ENCODE results near the gene TNS1. TPM values are rescaled to one million over a fixed set of nuclear protein-coding genes. Genes with fewer than 3 reads are reported as not detected.
A peak's percentile ranks its signal among the peaks of the same experiment; 100 is the strongest.

Gene TNS1
- total and polyA plus RNA-seq, 4 donors = 67.0 to 377 (median 208) TPM

DNA sequence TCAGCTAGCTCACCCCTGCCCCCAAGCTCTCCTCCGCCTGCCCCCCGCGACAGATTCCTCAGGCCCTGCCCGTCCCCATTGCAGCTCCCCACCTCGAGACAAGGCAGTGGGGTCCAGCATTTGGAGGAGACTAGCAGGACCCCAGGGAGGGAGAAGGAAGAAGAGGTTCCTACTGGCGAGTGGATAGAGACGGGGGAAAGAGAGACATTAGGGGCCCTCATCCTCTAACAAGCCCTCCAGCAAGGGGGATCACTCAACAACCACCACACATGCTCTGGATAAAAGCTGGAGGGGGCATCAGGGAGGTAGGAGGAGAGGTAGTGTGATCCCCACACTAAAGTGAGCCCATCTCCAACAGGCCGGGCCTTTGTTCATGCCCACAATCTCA is 8.9 kb upstream of the TNS1 start:
- DNase-seq = no peak
- 65 to 82% methylated on average over 8 of the region's 8 CpGs for WGBS, 2 donors

DNA sequence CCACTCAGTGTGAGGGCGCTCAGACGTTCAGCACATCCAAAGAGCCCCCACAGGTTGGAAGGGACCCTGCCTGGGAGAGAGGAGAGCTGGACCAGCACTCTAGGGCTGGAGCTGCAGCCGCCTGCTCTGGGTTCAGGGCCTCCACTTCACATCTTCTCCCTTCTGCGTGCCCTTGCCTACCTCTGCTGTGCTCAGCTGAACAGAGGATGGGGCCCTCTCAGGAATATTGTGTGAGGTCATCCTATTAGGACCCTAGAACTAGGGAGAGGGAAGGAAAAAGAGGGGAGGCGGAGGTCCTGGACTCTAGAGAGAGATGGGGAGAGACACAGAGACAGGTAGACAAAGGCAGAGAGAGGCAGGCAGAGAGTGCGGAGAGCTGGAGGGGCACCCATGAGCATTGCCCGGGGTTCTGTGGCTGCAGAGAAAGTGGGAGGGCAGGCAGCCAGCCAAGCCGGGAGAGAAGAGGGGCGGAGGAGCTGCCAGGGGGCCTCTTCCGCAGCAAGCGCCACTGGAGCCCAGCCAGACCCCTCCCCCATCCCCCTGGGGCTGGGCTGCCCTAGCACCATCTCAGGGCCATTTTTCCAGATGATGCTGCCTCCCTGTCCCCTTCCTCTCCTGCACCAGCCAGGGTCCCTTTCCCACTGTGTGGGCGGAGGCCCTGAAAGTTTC is 8.3 kb upstream of the TNS1 start:
- Histone ChIP-seq H3K4me3 (no peak overlapping the region), H3K36me3 (ENCODE audit: control insufficient read depth in 4 of 4, insufficient read depth in 4 of 4, low read length in 4 of 4) (no peaks in the 10 kb centered on the region), H3K9me3 (ENCODE audit: control insufficient read depth in 4 of 4, insufficient read depth in 3 of 4, low read length in 3 of 4) (no peaks in the 10 kb centered on the region), H3K9ac (ENCODE audit: insufficient read depth in 1 of 2, low read length in 2 of 2) (peak overlapping the region in 1 of 2 donors; percentile 28), H3K27ac (ENCODE audit: low read depth in 1 of 2, low read length in 1 of 2) (no peak overlapping the region), H3K4me1 (ENCODE audit: control insufficient read depth in 5 of 5, insufficient read depth in 5 of 5, low read length in 5 of 5) (peaks cover 0 to 61% (median 17%) of the 10 kb centered on the region in 5 donors), H3K27me3 (ENCODE audit: control insufficient read depth in 3 of 3, insufficient read depth in 3 of 3, low read length in 2 of 3) (peaks cover 0 to 3% (median 0%) of the 10 kb centered on the region in 3 donors)
- WGBS, 2 donors = 30 to 44% methylated on average over 12 of the region's 12 CpGs
- DNase-seq (peak; percentile 88 to 94 (median 90)), ATAC-seq (ENCODE audit: insufficient read depth, low FRiP score) (no peak)
- TF ChIP-seq, protein P1, sequence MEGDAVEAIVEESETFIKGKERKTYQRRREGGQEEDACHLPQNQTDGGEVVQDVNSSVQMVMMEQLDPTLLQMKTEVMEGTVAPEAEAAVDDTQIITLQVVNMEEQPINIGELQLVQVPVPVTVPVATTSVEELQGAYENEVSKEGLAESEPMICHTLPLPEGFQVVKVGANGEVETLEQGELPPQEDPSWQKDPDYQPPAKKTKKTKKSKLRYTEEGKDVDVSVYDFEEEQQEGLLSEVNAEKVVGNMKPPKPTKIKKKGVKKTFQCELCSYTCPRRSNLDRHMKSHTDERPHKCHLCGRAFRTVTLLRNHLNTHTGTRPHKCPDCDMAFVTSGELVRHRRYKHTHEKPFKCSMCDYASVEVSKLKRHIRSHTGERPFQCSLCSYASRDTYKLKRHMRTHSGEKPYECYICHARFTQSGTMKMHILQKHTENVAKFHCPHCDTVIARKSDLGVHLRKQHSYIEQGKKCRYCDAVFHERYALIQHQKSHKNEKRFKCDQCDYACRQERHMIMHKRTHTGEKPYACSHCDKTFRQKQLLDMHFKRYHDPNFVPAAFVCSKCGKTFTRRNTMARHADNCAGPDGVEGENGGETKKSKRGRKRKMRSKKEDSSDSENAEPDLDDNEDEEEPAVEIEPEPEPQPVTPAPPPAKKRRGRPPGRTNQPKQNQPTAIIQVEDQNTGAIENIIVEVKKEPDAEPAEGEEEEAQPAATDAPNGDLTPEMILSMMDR (IDR thresholded peaks at IDR 0.05; ENCODE audit: control extremely low read depth, extremely low read depth) = no peak

More for the DNA sequence above, 8.9 kb upstream of the TNS1 start:
- Histone ChIP-seq H3K9me3 (ENCODE audit: control insufficient read depth in 4 of 4, insufficient read depth in 3 of 4, low read length in 3 of 4) (no peaks in the 10 kb centered on the region), H3K27me3 (ENCODE audit: control insufficient read depth in 3 of 3, insufficient read depth in 3 of 3, low read length in 2 of 3) (peaks cover 0 to 3% (median 0%) of the 10 kb centered on the region in 3 donors), H3K27ac (ENCODE audit: low read depth in 1 of 2, low read length in 1 of 2) (no peak overlapping the region), H3K9ac (ENCODE audit: insufficient read depth in 1 of 2, low read length in 2 of 2) (no peak overlapping the region), H3K4me1 (ENCODE audit: control insufficient read depth in 5 of 5, insufficient read depth in 5 of 5, low read length in 5 of 5) (peaks cover 0 to 66% (median 18%) of the 10 kb centered on the region in 5 donors), H3K4me3 (no peak overlapping the region), H3K36me3 (ENCODE audit: control insufficient read depth in 4 of 4, insufficient read depth in 4 of 4, low read length in 4 of 4) (no peaks in the 10 kb centered on the region)
- TF ChIP-seq, protein P1 (IDR thresholded peaks at IDR 0.05; ENCODE audit: control extremely low read depth, extremely low read depth) = no peak
- no peak for ATAC-seq (ENCODE audit: insufficient read depth, low FRiP score)

DNA sequence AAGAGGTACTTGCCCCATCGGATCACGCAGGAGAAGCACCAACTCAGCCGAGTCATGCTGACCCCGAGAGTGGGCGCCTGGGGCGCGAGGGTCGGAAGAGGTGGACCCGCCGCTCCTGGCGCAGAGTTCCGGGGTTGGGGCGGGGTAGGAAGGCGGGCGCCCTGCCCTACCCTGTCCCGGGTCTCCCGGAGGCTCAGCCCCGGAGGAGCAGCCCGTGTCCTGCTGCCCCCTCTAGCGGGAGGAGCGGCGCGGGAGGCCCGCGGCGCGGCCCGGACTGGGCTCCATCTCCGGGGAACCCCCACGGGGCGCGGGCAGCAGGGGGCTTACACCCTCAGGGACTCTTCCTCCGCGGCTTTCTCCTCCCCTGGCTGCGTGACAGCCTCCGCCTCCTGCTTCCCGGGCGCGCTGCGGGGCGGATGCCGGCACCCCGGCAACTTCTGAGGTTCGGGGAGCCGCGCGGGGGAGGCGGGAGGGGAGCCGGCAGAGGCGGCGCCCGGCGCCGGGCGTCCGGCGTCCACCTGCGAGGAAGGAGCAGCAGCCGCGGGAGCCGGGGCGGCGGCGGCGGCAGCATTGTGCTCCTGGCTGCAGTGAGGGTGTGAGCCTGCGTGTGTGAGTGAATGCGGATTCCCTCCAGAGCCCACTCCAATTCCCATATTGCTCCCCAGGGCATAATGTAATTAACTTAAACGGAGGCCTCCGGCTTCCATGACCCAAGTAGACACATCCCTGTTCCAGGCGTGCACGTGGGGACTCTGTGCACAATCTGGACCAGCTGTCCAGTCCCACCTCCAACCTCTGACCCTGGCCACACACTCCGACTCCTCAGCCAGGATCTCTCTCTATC is 7.6 kb upstream of the TNS1 start:
- H3K9ac ChIP-seq (ENCODE audit: insufficient read depth in 1 of 2, low read length in 2 of 2) = peak overlapping the region in 1 of 2 donors; percentile 32
- ATAC-seq (ENCODE audit: insufficient read depth, low FRiP score) (peak; percentile 78), DNase-seq (peak; percentile 74 to 79 (median 79))
- peaks cover 0 to 3% (median 0%) of the 10 kb centered on the region in 3 donors for H3K27me3 ChIP-seq (ENCODE audit: control insufficient read depth in 3 of 3, insufficient read depth in 3 of 3, low read length in 2 of 3)
- no peak overlapping the region for H3K27ac ChIP-seq (ENCODE audit: low read depth in 1 of 2, low read length in 1 of 2)
- H3K9me3 ChIP-seq (ENCODE audit: control insufficient read depth in 4 of 4, insufficient read depth in 3 of 4, low read length in 3 of 4) = no peaks in the 10 kb centered on the region
- H3K4me3 ChIP-seq = peak overlapping the region; percentile 40
- TF ChIP-seq, protein P1 (IDR thresholded peaks at IDR 0.05; ENCODE audit: control extremely low read depth, extremely low read depth) = peak; percentile 23
- H3K36me3 ChIP-seq (ENCODE audit: control insufficient read depth in 4 of 4, insufficient read depth in 4 of 4, low read length in 4 of 4) = no peaks in the 10 kb centered on the region
- H3K4me1 ChIP-seq (ENCODE audit: control insufficient read depth in 5 of 5, insufficient read depth in 5 of 5, low read length in 5 of 5) = peaks cover 0 to 55% (median 16%) of the 10 kb centered on the region in 5 donors
- 2% methylated on average over 50 to 72 of the region's 72 CpGs for WGBS, 2 donors
